DOHH2 (cell line): ENCODE results near the gene RIN3.
A peak's percentile ranks its signal among the peaks of the same experiment; 100 is the strongest.
"Not testable (repeated sequence)": the region's sequence is repeated elsewhere in the genome, so short reads cannot be mapped to it uniquely, and the experiment has no call there.

Source experiments
- H3F3A ChIP-seq: fragments of 200-600 bp; sonication (generic), shearing (Covaris generic); 2 replicates; pipeline ENCODE4 v1.6.0; 2016; ENCODE audit warnings: antibody characterized with exemption, mild to moderate bottlenecking; ENCODE audit not compliant: control insufficient read depth, insufficient read depth
- H3K27ac ChIP-seq: fragments of 200-600 bp; sonication (generic); 2 replicates; pipeline ENCODE4 v1.5.1; 2014; ENCODE audit warnings: low read depth, mild to moderate bottlenecking, low read length, moderate library complexity
- H3K27me3 ChIP-seq: fragments of 200-600 bp; sonication (generic); 2 replicates; pipeline ENCODE4 v1.6.1; 2014; ENCODE audit warnings: mild to moderate bottlenecking, low read length, mixed read lengths; ENCODE audit not compliant: control insufficient read depth
- H3K36me3 ChIP-seq: fragments of 200-600 bp; sonication (generic); 2 replicates; pipeline ENCODE4 v1.6.1; 2014; ENCODE audit warnings: mild to moderate bottlenecking, low read length, moderate library complexity, mixed read lengths; ENCODE audit not compliant: control insufficient read depth
- H3K4me1 ChIP-seq: fragments of 200-600 bp; sonication (generic); 2 replicates; pipeline ENCODE4 v1.6.1; 2014; ENCODE audit warnings: mild to moderate bottlenecking, low read length, mixed read lengths; ENCODE audit not compliant: control insufficient read depth
- H3K4me2 ChIP-seq: fragments of 200-600 bp; sonication (generic); 2 replicates; pipeline ENCODE4 v1.6.0; 2014; ENCODE audit warnings: mild to moderate bottlenecking, low read length, moderate library complexity
- H3K4me3 ChIP-seq: fragments of 200-600 bp; sonication (generic); 2 replicates; pipeline ENCODE4 v1.5.1; 2014; ENCODE audit warnings: mild to moderate bottlenecking, low read length, mixed read lengths
- H3K79me2 ChIP-seq: fragments of 200-600 bp; sonication (generic); 2 replicates; pipeline ENCODE4 v1.6.1; 2014; ENCODE audit warnings: mild to moderate bottlenecking, low read length, mixed read lengths; ENCODE audit not compliant: control insufficient read depth
- H3K9me2 ChIP-seq: fragments of 200-600 bp; sonication (generic); replicated peaks from 2 replicates; pipeline ENCODE4 v1.6.1; 2014; ENCODE audit warnings: mild to moderate bottlenecking, low read length, mixed read lengths; ENCODE audit not compliant: control insufficient read depth
- H3K9me3 ChIP-seq: fragments of 200-600 bp; sonication (generic); 2 replicates; pipeline ENCODE4 v1.6.1; 2014; ENCODE audit warnings: antibody characterized with exemption, low read length, mixed read lengths; ENCODE audit not compliant: control insufficient read depth, insufficient read depth
- H4K20me1 ChIP-seq: fragments of 200-600 bp; sonication (generic); 2 replicates; pipeline ENCODE4 v1.6.0; 2014; ENCODE audit warnings: low read depth, mild to moderate bottlenecking, antibody characterized with exemption, low read length, moderate library complexity; ENCODE audit not compliant: control insufficient read depth, insufficient read depth
- CTCF ChIP-seq: fragments of 200-600 bp; sonication (generic); IDR thresholded peaks from one replicate; pipeline ENCODE4 v1.5.1; 2014; ENCODE audit warnings: antibody characterized with exemption, mild to moderate bottlenecking, low read depth, low read length; ENCODE audit not compliant: poor library complexity, severe bottlenecking
- EZH2phosphoT487 ChIP-seq: fragments of 200-600 bp; sonication (generic); IDR thresholded peaks from 2 replicates; pipeline ENCODE4 v1.6.1; 2017; ENCODE audit warnings: borderline replicate concordance, mild to moderate bottlenecking, antibody characterized with exemption, low read length, moderate library complexity, mixed read lengths

The RIN3 gene

DNA sequence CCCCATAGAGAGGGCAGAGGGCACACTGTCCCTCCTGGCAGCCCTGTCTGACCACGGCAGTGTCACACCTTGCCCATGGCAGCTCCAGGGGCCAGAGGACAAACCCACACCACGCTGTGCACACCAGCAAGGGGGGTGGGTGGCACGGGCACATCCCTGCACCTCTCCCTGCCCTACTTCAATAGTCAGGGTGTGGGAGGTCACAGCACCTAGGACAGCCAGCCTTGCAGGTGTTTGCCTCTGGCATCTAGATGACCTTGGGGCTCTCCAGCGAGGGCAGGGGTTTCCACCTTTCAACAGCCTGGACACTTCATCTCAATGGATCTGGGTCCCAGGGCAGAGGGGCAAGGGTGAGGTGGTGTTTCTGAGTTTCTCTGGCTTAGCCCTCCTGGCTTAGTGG lies 165.7 kb downstream of the RIN3 start:
- no peaks in the 10 kb centered on the region for H4K20me1 ChIP-seq

GRCh38 chr14:92680330-92680729 lies 166.7 kb downstream of the RIN3 start:
- H3K4me1 ChIP-seq, result peaks cover 30% of the 10 kb centered on the region
- not testable (repeated sequence) for H3K79me2 ChIP-seq, H3K4me2 ChIP-seq, H3K27ac ChIP-seq, H3F3A ChIP-seq, H3K4me3 ChIP-seq, H4K20me1 ChIP-seq, H3K27me3 ChIP-seq, H3K9me3 ChIP-seq, H3K36me3 ChIP-seq, H3K9me2 ChIP-seq

More for the DNA sequence above, 165.7 kb downstream of the RIN3 start:
- TF ChIP-seq EZH2phosphoT487 (no peak), CTCF (no peak)
- Histone ChIP-seq H3K36me3 (no peaks in the 10 kb centered on the region), H3K4me1 (peaks cover 35% of the 10 kb centered on the region), H3K9me3 (no peaks in the 10 kb centered on the region), H3K27me3 (no peaks in the 10 kb centered on the region), H3K4me2 (no peak overlapping the region), H3F3A (no peaks in the 10 kb centered on the region), H3K79me2 (no peaks in the 10 kb centered on the region), H3K4me3 (no peak overlapping the region), H3K27ac (no peak overlapping the region), H3K9me2 (no peaks in the 10 kb centered on the region)

GRCh38 chr14:92680781-92681650 lies 167.4 kb downstream of the RIN3 start:
- Histone ChIP-seq H3K27me3 (no peaks in the 10 kb centered on the region), H3K9me2 (no peaks in the 10 kb centered on the region), H3F3A (no peaks in the 10 kb centered on the region), H3K36me3 (no peaks in the 10 kb centered on the region), H3K4me2 (peak overlapping the region; percentile 27; the same call in 1 of the 2 replicates), H4K20me1 (no peaks in the 10 kb centered on the region), H3K4me1 (peaks cover 23% of the 10 kb centered on the region), H3K9me3 (no peaks in the 10 kb centered on the region), H3K79me2 (no peaks in the 10 kb centered on the region), H3K4me3 (no peak overlapping the region), H3K27ac (no peak overlapping the region)
- TF ChIP-seq CTCF (peak; percentile 88), EZH2phosphoT487 (no peak)

DNA sequence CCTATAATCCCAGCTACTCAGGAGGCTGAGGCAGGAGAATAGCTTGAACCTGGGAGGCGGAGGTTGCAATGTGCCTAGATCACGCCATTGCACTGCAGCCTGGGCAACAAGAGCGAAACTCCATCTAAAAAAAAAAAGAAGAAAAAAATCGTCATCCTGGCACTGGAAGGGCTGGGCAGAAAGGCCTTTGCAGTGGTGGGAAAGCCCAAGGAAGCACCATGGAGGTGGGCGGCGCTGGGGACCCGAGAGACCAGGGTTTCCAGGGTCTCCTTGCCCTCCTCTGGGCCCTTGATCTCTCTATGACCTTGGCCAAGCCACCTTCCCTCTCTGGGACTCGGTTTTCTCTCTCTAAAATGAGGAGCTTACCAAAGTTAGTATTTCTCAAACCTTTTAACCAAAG lies 169.5 kb downstream of the RIN3 start:
- no peaks in the 10 kb centered on the region for H4K20me1 ChIP-seq
- H3F3A ChIP-seq, result no peaks in the 10 kb centered on the region
- H3K27me3 ChIP-seq, result no peaks in the 10 kb centered on the region
- H3K9me2 ChIP-seq, result no peaks in the 10 kb centered on the region
- no peaks in the 10 kb centered on the region for H3K79me2 ChIP-seq
- no peak overlapping the region for H3K4me3 ChIP-seq
- no peaks in the 10 kb centered on the region for H3K36me3 ChIP-seq
- peaks cover 4% of the 10 kb centered on the region for H3K4me1 ChIP-seq
- no peak overlapping the region for H3K27ac ChIP-seq
- TF ChIP-seq EZH2phosphoT487, result no peak
- no peak for TF ChIP-seq CTCF
- H3K4me2 ChIP-seq, result no peak overlapping the region
- no peaks in the 10 kb centered on the region for H3K9me3 ChIP-seq
